Hindlimb muscle (tissue), 1 donor: ENCODE data around the gene TACR2. TPM values are rescaled to one million over a fixed set of nuclear protein-coding genes. Genes with fewer than 3 reads are reported as not detected.
"Not testable (repeated sequence)": the region's sequence is repeated elsewhere in the genome, so short reads cannot be mapped to it uniquely, and the experiment has no call there.

ENCODE experiments used
- DNase-seq: peaks from one replicate; pipeline ENCODE4 v3.0.0-alpha.2; 2013
- polyA plus RNA-seq: library from polyadenylated mRNA; unstranded; fragments of 120-200 nt; gene quantifications from one replicate; pipeline ENCODE4 v1.2.1, GENCODE V29; 2013; ENCODE audit not compliant: insufficient read length

TACR2 gene
- polyA plus RNA-seq, 1 donor, result 0.77 TPM

- not testable (repeated sequence) for DNase-seq
These were observed 33.7 kb upstream of the TACR2 start for GRCh38 chr10:69450395-69450794.

- no peak for DNase-seq
These were observed 33.1 kb upstream of the TACR2 start for GRCh38 chr10:69449841-69450240.

DNA sequence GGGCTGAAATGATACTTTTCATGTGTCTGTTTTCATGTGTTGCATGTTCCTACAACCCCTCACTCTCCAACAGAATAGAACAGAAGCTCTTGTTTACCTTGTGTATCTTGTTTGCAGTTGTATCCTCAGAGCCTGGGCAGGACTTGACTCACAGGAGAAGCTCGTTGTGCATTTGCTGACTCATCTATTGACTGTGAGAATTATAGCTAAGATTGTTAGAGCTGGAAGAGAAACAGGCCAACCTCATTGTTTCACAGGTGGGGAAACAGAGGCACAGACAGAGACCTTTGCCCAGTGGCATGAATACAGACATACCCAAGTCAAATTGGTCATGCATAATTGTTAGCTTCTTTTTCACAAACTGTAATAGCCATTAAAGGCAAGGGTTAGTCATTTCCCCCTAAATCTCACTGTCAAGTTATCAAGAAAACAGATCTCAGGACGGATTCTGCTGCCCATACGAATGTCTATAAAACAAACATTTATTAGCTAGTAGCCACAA is 30.0 kb upstream of the TACR2 start:
- DNase-seq, result no peak

- DNase-seq, result no peak
These were observed 29.5 kb upstream of the TACR2 start for GRCh38 chr10:69446229-69446628.

DNA sequence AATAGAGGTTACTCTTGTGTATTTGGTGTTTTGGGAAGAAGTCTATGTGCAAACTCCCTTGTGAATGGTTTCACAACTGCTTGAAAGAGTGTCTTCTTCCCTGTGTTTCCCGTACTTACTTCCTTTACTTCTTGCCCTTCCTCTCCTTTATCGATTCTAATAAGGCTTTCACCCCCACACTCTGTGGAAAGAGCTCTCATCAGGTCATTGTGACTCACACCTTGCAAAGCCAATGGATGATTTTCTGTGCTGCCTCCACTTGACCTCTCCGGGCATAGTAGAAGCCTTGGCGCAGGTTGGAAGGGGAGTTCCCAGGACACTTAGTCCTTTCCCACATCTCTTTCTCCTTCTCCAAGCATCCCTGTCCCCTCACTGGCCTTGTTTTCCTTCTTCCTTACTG is 28.3 kb upstream of the TACR2 start:
- no peak for DNase-seq

DNA sequence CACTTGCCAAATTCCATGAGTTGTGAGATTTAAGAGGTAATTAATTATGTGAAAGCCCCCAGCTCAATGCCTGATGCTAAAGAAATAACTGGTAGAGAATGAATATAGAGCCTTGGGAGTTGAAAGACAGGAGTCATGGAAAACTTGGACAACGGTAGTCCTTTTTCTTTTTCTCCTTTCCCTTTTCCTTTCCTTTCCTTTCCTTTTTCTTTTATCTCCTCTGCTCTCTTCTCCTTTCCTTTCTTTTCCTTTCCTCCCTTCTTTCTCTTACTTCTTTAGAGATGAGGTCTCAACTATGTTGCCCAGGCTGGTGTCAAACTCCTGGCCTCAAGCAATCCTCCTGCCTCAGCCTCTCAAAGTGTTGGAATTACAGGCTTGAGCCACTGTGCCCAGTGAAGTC is 26.6 kb upstream of the TACR2 start:
- no peak for DNase-seq

GRCh38 chr10:69439813-69440506 is 23.2 kb upstream of the TACR2 start:
- no peak for DNase-seq

DNA sequence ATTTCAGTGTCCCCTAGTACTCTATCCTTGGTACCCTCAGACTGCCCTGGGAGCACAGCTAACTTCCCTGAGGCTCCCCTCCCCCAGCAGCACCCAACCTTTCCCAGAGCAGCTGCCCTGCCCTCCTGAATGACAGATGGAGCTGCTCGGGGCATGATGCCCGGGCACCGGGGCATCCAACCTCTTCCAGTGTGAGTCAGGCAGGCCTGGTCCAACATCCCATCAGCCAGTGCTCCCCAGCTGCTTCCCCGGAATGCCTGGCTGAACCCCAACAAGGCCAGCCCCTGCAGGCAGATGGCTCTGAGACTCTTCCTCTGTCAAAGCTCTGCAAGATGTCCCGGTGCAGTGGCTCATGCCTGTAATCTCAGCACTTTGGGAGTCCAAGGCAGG is 22.6 kb upstream of the TACR2 start:
- no peak for DNase-seq

DNA sequence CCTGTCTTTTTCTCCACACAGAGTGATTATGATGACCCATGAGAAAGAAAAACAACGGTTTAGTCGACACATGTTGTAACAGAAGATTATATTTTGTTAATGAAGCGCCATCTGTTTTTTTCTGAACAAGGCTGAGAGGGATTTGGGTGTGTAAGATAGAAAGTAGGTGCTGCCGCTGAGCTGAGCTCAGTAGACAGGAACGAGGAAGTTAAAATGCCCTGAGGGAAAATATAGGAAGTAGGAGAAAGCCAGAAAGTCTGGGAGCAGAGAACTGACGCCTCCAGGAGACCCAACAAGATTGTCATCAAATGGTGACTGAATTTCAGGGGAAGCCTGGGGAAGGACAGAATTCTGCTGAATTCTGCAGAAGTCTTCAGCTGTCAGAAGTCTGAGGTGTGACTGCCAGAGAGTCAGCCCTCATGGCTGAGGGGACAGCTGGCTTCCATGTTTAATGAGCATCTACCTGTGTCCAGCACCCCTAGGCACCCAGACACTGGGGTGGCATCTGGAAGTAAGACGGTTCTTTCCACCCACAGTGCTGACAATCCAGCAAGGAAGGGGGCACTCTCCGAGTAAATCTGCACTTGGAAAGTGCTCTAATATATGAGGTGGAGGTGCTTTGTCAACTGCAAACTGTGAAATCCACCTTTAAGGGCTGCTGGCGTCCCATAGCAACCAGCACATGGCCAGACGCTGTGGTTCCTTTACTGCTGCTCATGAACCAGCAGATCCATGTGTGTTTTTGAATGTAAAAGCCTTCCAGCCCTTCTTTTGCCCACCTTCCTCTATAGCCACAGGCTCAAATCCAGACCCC is 22.0 kb upstream of the TACR2 start:
- no peak for DNase-seq

- no peak for DNase-seq
These were observed 20.9 kb upstream of the TACR2 start for GRCh38 chr10:69437321-69438259.

DNA sequence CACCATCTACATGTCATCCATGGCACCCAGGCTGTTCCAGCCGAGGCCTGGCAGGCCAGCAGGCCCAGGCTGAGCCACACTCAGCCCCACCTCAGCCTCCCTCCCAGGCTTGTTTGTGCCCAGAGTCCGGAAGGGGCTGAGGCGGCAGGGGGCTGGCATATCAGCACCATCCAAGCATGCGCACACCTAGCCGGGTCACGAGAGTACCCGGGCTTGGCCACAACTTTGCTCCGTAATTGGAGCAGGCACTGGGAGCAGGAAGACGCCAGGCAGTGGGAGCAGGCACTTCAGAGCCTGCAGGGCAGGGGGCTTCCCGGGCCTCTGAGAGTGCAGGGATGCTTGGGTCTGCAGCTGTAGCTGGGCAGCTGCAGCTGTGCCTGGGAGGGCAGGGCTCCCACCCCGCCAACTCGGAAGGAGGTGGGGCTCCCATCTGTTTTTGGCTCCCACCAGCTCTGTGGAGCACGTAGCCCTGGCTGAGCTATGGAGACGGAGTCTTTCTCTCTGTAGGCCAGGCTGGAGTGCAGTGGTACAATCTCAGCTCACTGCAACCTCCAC is 19.3 kb upstream of the TACR2 start:
- DNase-seq, result no peak

GRCh38 chr10:69434926-69435325 is 18.2 kb upstream of the TACR2 start:
- no peak for DNase-seq

DNA sequence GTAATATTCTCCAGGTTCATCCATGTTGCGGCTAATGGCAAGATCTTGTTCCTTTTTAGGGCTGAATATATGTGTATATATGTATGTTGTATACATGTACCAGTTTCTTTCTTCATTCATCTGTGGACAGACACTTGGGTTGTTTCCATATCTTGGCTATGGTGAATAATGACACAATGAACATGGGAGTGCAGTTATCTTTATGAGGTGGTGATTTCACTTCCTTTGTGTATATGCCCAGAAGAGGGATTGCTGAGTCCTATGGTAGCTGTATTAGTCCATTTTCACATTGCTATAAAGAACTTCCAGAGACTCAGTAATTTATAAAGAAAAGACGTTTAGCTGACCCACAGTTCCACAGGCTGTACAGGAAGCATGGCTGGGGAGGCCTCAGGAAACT is 17.5 kb upstream of the TACR2 start:
- no peak for DNase-seq

GRCh38 chr10:69428165-69428564 is 11.4 kb upstream of the TACR2 start:
- DNase-seq, result no peak

- no peak for DNase-seq
These were observed 9.6 kb upstream of the TACR2 start for GRCh38 chr10:69426376-69426727.

DNA sequence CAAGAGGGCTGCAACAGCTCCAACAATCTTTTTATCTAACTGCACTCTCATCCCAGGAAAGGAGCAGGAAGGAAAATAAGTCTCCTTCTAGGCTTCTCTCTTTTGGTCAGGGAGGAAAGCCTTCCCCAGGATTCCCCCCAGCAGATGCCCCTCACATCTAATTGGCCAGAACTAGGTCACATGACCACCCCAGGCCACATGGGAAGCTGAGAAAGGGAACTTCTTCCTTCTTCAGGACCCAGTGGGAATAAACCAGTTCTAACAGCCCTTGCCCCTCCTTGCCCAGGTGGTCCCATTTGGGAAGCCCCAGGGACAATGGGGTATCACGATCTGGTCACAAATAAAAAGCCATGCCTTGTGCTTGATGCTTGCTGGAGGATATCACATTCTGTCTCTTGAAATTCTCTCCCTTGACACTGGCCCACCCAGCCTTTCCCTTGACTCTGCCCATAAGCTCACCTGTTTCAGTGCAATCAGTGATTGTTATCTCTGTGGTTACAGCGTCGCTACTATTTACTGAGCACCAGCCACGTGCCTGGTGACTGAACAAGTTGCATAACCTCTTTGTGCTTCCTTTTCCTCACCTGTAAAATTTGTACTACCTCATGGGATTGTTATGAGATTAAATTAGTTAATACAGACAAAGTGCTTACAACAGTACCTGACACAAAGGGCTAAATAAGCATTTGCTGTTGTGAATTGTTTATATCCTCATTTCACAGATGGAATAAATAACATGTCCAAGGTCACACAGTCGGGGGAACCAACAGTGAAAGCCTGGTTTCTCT is 9.0 kb upstream of the TACR2 start:
- no peak for DNase-seq

DNA sequence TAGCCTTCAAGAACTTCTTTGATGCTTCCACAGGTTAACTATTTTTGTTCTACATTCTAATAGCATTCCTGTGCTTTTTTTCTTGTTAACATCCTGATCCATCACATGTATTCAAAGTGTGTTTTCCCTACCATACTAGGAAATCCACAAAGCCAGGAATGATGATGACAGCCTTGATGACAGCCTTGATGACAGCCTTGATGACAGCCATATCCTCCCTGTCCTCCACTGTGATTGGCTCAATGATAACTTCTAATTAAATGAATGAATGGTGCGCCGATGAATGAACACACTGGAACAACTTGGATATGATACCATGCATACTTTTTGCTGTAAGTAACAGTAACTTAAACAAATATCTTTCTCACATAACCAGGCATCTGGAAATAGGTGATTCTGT is 8.3 kb upstream of the TACR2 start:
- DNase-seq, result no peak

- DNase-seq, result no peak
These were observed 6.0 kb upstream of the TACR2 start for GRCh38 chr10:69422676-69423075.

DNA sequence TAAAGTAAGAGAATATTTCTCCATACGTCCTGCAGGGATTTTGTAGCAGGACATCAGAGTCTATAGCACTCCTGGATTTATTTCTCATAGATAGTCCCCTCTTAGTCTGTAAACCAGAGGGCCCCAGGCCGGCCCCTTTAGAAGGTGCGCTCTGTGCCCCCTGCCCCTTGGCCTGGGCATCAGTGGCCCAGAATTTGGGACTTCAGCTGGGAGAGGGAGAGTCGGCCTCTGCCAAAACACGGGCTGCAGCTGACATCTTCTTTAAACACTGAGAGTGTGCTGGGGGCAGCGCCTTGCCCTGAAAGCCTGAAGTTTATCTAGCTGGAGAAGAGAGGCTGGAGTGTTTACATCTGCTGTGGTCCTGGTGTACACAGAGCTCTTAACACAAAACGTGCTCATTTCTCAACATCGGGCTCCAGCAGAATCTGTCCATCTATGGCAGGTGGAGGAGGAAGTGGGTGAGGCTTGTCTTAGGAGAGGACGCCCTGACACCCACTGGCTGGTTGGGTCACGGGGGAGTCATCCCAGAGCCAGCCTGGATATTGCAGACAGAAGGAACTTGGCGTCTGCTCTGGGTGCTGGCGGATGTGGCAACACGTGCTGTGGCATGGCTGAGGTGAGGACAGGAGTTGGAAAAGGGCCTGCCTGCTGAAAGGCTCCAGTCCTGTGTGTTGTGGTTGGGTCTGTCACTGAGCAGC is 5.0 kb upstream of the TACR2 start:
- DNase-seq, result no peak

- no peak for DNase-seq
These were observed 3.0 kb upstream of the TACR2 start for GRCh38 chr10:69419744-69420126.

DNA sequence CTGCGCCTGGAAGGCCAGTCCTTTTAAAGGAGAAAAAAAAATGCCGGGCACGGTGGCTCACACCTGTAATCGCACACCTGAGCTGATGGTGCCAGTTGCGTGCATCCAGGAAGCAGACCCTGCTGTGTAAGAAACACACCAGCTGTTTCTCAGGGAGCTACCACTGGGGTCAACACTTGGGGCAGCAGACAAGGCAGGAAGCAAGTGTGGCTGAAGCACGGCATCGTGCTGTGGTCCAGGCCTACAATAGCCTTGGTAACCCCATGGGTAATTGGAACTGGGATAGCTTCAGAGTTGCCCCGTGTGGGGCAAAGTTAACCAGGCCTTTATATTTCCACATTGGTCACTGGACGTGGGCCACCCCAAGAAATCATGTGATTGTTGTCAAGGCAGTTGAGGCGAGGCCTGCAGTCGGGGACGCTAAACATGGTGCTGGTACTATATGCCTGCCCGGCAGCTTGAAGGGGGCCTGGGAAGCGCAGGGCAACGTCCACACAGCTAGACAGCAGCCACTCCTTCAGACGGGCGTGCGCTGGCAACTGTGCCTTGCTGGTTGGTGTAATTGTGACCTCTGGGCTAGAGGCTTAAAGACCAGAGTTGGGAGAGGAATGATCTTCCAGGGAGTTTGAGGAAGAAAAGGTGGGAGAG is 2.5 kb upstream of the TACR2 start:
- no peak for DNase-seq
